Fibroblast of lung (primary cell): ENCODE results near the gene RGS17. TPM values are rescaled to one million over a fixed set of nuclear protein-coding genes. Genes with fewer than 3 reads are reported as not detected.

Source experiments
- DNase-seq, 2 donors: peaks; one replicate each; pipeline versions ENCODE4 v3.0.0 to v3.0.0-alpha.2; 2010; ENCODE audit warnings: low read depth in 2 of 2
- H2AFZ ChIP-seq: 2 replicates; pipeline ENCODE4 v1.5.1; 2012; ENCODE audit warnings: low read length, control low read depth, inconsistent platforms
- H3K27ac ChIP-seq: 2 replicates; pipeline ENCODE4 v1.5.1; 2011; ENCODE audit warnings: low read length, control low read depth; ENCODE audit not compliant: insufficient read depth
- H3K27me3 ChIP-seq: 2 replicates; pipeline ENCODE4 v1.5.1; 2011; ENCODE audit warnings: mild to moderate bottlenecking, low read length; ENCODE audit not compliant: control insufficient read depth, insufficient read depth
- H3K36me3 ChIP-seq: 2 replicates; pipeline ENCODE4 v1.5.1; 2011; ENCODE audit warnings: low read length; ENCODE audit not compliant: control insufficient read depth, insufficient read depth
- H3K4me1 ChIP-seq: 2 replicates; pipeline ENCODE4 v1.5.1; 2011; ENCODE audit warnings: low read length; ENCODE audit not compliant: control insufficient read depth, insufficient read depth; ENCODE audit errors: extremely low read depth
- H3K4me2 ChIP-seq: 2 replicates; pipeline ENCODE4 v1.5.1; 2011; ENCODE audit warnings: low read length, control low read depth; ENCODE audit not compliant: insufficient read depth; ENCODE audit errors: extremely low read depth
- H3K4me3 ChIP-seq, 4 experiments: fragments of 200-600 bp in 1 of 4; sonication (generic) in 1 of 4; replicated peaks in 1 of 4; 2 replicates each; pipeline ENCODE4 v1.5.1; 2011 to 2016; ENCODE audit warnings: low read length in 4 of 4, low read depth in 3 of 4, mild to moderate bottlenecking in 3 of 4, control low read depth in 2 of 4, inconsistent platforms in 1 of 4, mixed read lengths in 1 of 4; ENCODE audit not compliant: insufficient read depth in 1 of 4; ENCODE audit errors: control extremely low read depth in 1 of 4
- H3K79me2 ChIP-seq: 2 replicates; pipeline ENCODE4 v1.5.1; 2012; ENCODE audit warnings: mild to moderate bottlenecking, low read length, inconsistent platforms; ENCODE audit not compliant: control insufficient read depth, insufficient read depth
- H3K9ac ChIP-seq: 2 replicates; pipeline ENCODE4 v1.5.1; 2011; ENCODE audit warnings: mild to moderate bottlenecking, low read length, control low read depth; ENCODE audit not compliant: insufficient read depth
- H3K9me3 ChIP-seq: 2 replicates; pipeline ENCODE4 v1.5.1; 2012; ENCODE audit warnings: low read depth, low read length; ENCODE audit not compliant: control insufficient read depth, insufficient read depth
- H4K20me1 ChIP-seq: 2 replicates; pipeline ENCODE4 v1.5.1; 2011; ENCODE audit warnings: low read length; ENCODE audit not compliant: control insufficient read depth, insufficient read depth; ENCODE audit errors: extremely low read depth
- CTCF ChIP-seq, 2 donors: IDR thresholded peaks in 1 of 2; conservative IDR thresholded peaks in 1 of 2; 1 replicate in 1 of 2; 2 replicates in 1 of 2; pipeline ENCODE4 v1.5.1; 2011 to 2012; ENCODE audit warnings: low read length in 2 of 2, control low read depth in 1 of 2, inconsistent platforms in 1 of 2, low read depth in 1 of 2, mild to moderate bottlenecking in 1 of 2
- EZH2 ChIP-seq: IDR thresholded peaks from 2 replicates; pipeline ENCODE4 v1.5.1; 2012; ENCODE audit warnings: low read length, control low read depth, mild to moderate bottlenecking; ENCODE audit errors: missing control alignments
- polyA plus RNA-seq, 2 donors: library from polyadenylated mRNA; depleted of rRNA in 1 of 2; stranded (reverse) in 1 of 2; unstranded in 1 of 2; fragments of >200 nt; gene quantifications; 2 replicates each; pipeline ENCODE4 v1.2.1, GENCODE V29; 2011 to 2012; ENCODE audit warnings: missing spikeins in 1 of 2
- total RNA-seq: library from RNA; depleted of rRNA; stranded (reverse); fragments of >200 nt; gene quantifications from 2 replicates; pipeline ENCODE4 v1.2.1, GENCODE V29; 2014

The RGS17 gene
- total and polyA plus RNA-seq, 2 donors (not counting 1 experiment from before 2014, with no cell fraction given) = 2.1 to 10.2 TPM

- Histone ChIP-seq H2AFZ (no peak overlapping the region), H4K20me1 (no peaks in the 10 kb centered on the region), H3K4me3 (no peak overlapping the region), H3K79me2 (no peaks in the 10 kb centered on the region), H3K9ac (no peak overlapping the region), H3K27me3 (no peaks in the 10 kb centered on the region), H3K27ac (no peak overlapping the region), H3K9me3 (no peaks in the 10 kb centered on the region), H3K36me3 (no peaks in the 10 kb centered on the region), H3K4me2 (no peak overlapping the region), H3K4me1 (no peaks in the 10 kb centered on the region)
- no peak for TF ChIP-seq CTCF (conservative IDR thresholded peaks at IDR 0.05 in 1 of 2, IDR thresholded peaks at IDR 0.05 in 1 of 2; ENCODE audit: low read depth in 1 of 2, low read length in 2 of 2)
- TF ChIP-seq EZH2 = no peak
- DNase-seq = no peak
Measured at GRCh38 chr6:153145591-153145990, 14.5 kb upstream of the RGS17 start.

- TF ChIP-seq EZH2 (no peak), CTCF (conservative IDR thresholded peaks at IDR 0.05 in 1 of 2, IDR thresholded peaks at IDR 0.05 in 1 of 2; ENCODE audit: low read depth in 1 of 2, low read length in 2 of 2) (no peak)
- Histone ChIP-seq H3K36me3 (no peaks in the 10 kb centered on the region), H4K20me1 (no peaks in the 10 kb centered on the region), H2AFZ (no peak overlapping the region), H3K4me2 (no peak overlapping the region), H3K79me2 (no peaks in the 10 kb centered on the region), H3K4me1 (no peaks in the 10 kb centered on the region), H3K9me3 (no peaks in the 10 kb centered on the region), H3K4me3 (no peak overlapping the region), H3K9ac (no peak overlapping the region), H3K27ac (no peak overlapping the region), H3K27me3 (no peaks in the 10 kb centered on the region)
- DNase-seq = no peak
Measured at GRCh38 chr6:153143200-153143599, 12.1 kb upstream of the RGS17 start.

GRCh38 chr6:153140299-153140698 lies 9.2 kb upstream of the RGS17 start:
- no peak overlapping the region for H3K4me3 ChIP-seq
- H3K27me3 ChIP-seq = no peaks in the 10 kb centered on the region
- H2AFZ ChIP-seq = no peak overlapping the region
- H3K4me1 ChIP-seq = no peaks in the 10 kb centered on the region
- H3K4me2 ChIP-seq = no peak overlapping the region
- no peaks in the 10 kb centered on the region for H3K79me2 ChIP-seq
- no peak for DNase-seq
- no peaks in the 10 kb centered on the region for H4K20me1 ChIP-seq
- H3K36me3 ChIP-seq = no peaks in the 10 kb centered on the region
- no peaks in the 10 kb centered on the region for H3K9me3 ChIP-seq
- no peak overlapping the region for H3K9ac ChIP-seq
- TF ChIP-seq CTCF (conservative IDR thresholded peaks at IDR 0.05 in 1 of 2, IDR thresholded peaks at IDR 0.05 in 1 of 2; ENCODE audit: low read depth in 1 of 2, low read length in 2 of 2) (no peak), EZH2 (no peak)
- H3K27ac ChIP-seq = no peak overlapping the region
